Measurements from ENCODE around the gene MEA1. TPM values are rescaled to one million over a fixed set of nuclear protein-coding genes. Genes with fewer than 3 reads are reported as not detected.

The MEA1 gene
- total and polyA plus RNA-seq, 10 of the 15 experiments (the other 5 are each of a cell fraction or from before 2014, with no cell fraction given): 59.1 to 148 (median 96.4) TPM

GRCh38 chr6:43060755-43061633 lies 47.2 kb upstream of the MEA1 start (continued):
- TF ChIP-seq ATF2 (IDR thresholded peaks at IDR 0.05; ENCODE audit: low read length) (no peak), E2F8 (IDR thresholded peaks at IDR 0.05; ENCODE audit: low read depth, partially characterized antibody) (no peak)

GRCh38 chr6:43060034-43060754 lies 46.4 kb upstream of the MEA1 start:
- peaks cover 15% of the 10 kb centered on the region for H3K79me2 ChIP-seq (ENCODE audit: control insufficient read depth, insufficient read depth, low read length)
- H3K27me3 ChIP-seq (replicated peaks in 1 of 2; ENCODE audit: control insufficient read depth in 2 of 2, insufficient read depth in 2 of 2, low read length in 1 of 2): no peaks in the 10 kb centered on the region
- peaks cover 3% of the 10 kb centered on the region; the same call in 1 of the 2 replicates for H3K4me1 ChIP-seq (ENCODE audit: control insufficient read depth, insufficient read depth, low read length)
- no peak for FAIRE-seq
- peak overlapping the region; percentile 83 for H3K9ac ChIP-seq (ENCODE audit: control insufficient read depth, insufficient read depth, low read length)
- WGBS (ENCODE audit: insufficient coverage, insufficient replicate concordance, low lambda C conversion rate, missing lambda C conversion rate): 10% methylated on average over 13 of the region's 15 CpGs
- no peaks in the 10 kb centered on the region; a peak in 2 of 4 replicates for H3K36me3 ChIP-seq (ENCODE audit: control insufficient read depth in 2 of 2, insufficient read depth in 2 of 2, low read length in 1 of 2)
- ATAC-seq: no peak
- H2AFZ ChIP-seq (ENCODE audit: control insufficient read depth, low read depth, low read length): peak overlapping the region; percentile 100
- H4K20me1 ChIP-seq (ENCODE audit: control insufficient read depth, insufficient read depth): no peaks in the 10 kb centered on the region
- BruUV-seq (replicated peaks): TSS peak; percentile 72
- no peaks in the 10 kb centered on the region for H3K9me3 ChIP-seq (replicated peaks; ENCODE audit: control insufficient read depth, insufficient read depth, low read length)
- H3K27ac ChIP-seq (ENCODE audit: control insufficient read depth, insufficient read depth): peak overlapping the region; percentile 87
- POLR2A ChIA-PET: interaction anchor here (0.5 to 2.5 kb wide), 8 partner anchors 37 to 314 kb away, joined by 3 to 19 read pairs (median 7); partner anchors contain the start of genes CUL9, KLHDC3, MEA1 and PEX6
- peak overlapping the region; percentile 79 for H3K4me3 ChIP-seq
- DNase-seq (ENCODE audit: low read depth, low spot score): no peak
- CTCF ChIA-PET: interaction anchor here (1.4 kb wide), 1 partner anchor 84 kb away, joined by 4 read pairs; no protein-coding TSS in a partner anchor
- intact Hi-C loops (cut with micrococcal nuclease; ENCODE audit: unreplicated experiment): no loop called here
- SMC1A ChIA-PET (ENCODE audit: uncharacterized antibody, unreplicated experiment): interaction anchor here (1.4 to 1.6 kb wide), 2 partner anchors 86 to 147 kb away, joined by 3 to 6 read pairs; no protein-coding TSS in a partner anchor
- H3K4me2 ChIP-seq (ENCODE audit: control insufficient read depth, insufficient read depth): peak overlapping the region; percentile 97
- RAD21 ChIA-PET (ENCODE audit: unreplicated experiment): interaction anchor here (0.8 to 3.0 kb wide), 5 partner anchors 9 to 84 kb away, joined by 3 to 16 read pairs (median 5); partner anchors contain the start of genes KLHDC3 and MEA1
- TF ChIP-seq MEF2A (IDR thresholded peaks at IDR 0.05; ENCODE audit: insufficient read depth, low read depth, low read length): no peak
- TF ChIP-seq LARP7 (IDR thresholded peaks at IDR 0.05): 0 out of 2 replicates have a peak, but pooled peaks have one; percentile 18
- TF ChIP-seq SREBF1 (IDR thresholded peaks at IDR 0.05; ENCODE audit: low read length): no peak
- TF ChIP-seq DPF2 (IDR thresholded peaks at IDR 0.05): 0 out of 2 replicates have a peak, but pooled peaks have one; percentile 4
- no peak for TF ChIP-seq ETV6 (conservative IDR thresholded peaks at IDR 0.05 in 1 of 2, IDR thresholded peaks at IDR 0.05 in 1 of 2; ENCODE audit: borderline replicate concordance in 1 of 2, low read depth in 1 of 2)
- TF ChIP-seq KAT2A (conservative IDR thresholded peaks at IDR 0.05; ENCODE audit: control insufficient read depth, low read depth, low read length): no peak
- in situ Hi-C loops (cut with MboI): no loop called here
